Measurements from ENCODE around the gene CFAP70. TPM values are rescaled to one million over a fixed set of nuclear protein-coding genes. Genes with fewer than 3 reads are reported as not detected.

The CFAP70 gene
- total RNA-seq (ENCODE audit: low replicate concordance) = 0.30 and 0.94 TPM in 2 replicates

DNA sequence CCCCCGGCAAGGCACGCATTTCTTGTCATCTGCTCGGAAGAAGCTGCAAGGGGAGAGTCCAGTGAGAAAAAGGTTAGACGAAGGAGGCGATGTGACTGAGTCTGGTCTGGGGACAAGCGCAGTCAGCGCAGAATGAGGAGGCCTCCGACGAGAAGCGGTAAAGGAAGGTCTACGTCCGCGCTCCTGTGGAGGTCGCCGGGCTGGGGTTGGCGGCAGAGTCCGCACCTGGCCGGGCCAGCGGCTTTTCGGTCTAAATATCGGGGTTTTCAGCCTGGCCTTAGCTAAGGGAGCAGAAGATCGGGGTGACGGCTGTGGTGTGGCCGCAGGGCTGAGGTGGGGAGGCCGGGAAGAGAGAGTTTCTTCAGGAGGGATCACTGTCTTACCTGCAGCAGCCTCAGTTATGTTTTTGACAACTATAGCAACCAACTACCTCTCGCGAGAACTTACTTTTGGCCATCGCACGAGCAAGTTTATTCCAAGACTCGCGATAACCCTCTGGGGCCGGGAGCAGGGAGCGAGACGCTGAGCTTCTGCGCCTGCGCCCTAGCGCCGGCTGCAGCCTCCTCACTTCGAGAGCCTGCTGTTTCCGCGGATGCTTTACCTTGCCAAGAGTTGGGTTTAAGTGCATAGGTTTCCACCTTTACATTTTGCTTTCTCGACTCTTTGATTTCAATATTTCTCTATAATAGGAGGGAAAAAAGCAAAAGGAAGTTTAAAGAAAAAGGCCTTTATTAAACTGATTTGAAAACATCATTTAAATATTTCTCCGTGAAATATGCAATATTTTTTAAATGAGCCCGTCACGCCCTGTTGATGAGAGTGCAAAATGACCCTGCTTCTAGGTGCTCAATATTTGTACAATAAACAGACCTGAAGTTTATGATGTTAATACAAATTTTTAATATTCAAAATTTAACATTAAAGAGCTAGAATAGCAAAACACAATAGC, at the start of gene CFAP70:
TSS of gene CFAP70 (minus strand) at position 534 of the 949 bp plus-strand sequence. CDS start 4,068 bp downstream, outside the sequence.

DNA sequence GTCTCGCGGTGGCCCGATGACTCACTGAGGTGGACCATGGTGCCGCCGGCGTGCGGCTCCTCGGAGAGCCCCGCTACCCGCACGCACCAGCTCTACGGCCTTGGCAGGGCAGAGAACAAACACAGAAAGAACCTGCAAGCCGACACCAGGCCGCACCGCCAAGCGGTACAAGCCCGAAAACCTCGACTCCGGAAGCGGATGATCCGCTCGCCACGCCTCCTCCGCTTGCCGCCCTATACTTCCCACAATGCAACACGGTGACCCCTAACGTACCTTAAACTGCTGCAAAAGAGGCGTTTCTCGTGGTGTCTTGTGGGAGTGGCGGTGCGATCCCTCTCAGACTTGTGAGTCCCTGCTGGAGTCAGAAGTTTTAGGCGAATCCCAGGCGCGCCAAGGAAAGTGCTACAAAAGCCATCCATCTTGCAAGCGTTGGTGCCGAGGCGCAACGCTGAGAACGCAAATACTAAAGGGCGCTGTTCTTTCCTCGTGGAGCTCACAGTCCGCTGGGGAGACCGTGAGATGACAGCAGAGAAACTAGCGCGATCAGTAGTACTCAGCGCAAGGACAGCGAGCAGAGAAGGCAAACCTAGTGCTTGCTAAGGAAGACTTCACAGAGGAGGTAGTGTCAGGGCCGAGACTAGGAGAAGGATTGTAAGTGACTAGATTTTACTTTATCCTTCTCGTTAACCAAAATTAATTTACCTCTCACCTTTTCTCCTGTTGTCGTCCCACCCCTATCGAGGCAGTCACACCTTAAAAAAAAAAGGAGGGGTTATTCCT, 106.0 kb downstream of the CFAP70 start, which contains the start of gene MRPS16:
TSS of gene MRPS16 (minus strand) at position 200 of the 780 bp plus-strand sequence. CDS start at position 38, 162 bp downstream.

DNA sequence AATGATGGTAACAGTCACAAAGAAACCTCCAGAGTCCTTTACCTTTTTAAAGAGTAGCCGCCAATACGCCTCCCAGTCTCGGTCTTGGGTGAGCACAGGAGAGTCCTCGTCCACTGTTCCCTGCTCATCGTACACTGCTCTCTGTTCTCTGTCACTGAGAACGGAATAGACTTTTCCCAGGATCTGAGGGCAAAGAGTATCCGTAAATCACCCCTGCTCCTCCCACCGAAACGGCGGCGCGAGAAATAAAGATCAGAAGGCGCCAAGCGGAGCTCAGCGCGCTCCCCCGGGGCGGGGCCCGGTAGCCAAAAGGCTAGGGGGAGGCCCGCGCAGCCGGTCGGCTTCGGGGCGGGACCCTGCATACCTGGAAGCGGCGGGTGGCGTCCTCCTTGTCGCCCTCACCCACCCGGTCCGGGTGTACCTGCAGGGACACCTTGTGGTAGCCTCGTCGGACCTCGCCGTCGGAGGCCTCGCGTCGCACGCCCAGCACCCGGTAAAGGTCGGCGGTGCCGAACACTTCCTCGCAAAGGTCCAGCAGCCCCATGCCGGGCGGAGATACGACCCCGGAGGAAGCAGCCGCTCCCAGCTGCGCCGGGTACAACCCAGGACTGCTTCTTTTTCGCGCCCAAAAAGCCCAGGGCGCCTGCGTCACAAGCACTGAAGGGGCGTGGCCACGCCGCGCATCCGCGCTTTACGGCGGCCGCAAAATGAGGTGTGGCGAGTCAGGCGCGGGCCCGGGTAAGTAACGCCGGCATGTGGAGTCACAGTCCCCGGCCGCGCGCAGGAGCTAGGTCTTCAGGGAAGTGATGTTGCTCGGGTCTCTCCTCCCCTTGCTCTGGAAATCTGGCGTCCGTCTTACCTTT, 111.8 kb downstream of the CFAP70 start, which contains the start of gene DNAJC9:
TSS of gene DNAJC9 (minus strand) at position 610 of the 863 bp plus-strand sequence. CDS start at position 544, 66 bp downstream.

Other genes starting within 250 kb of the CFAP70 start
- gene NUDT13, start 248.4 kb downstream of the CFAP70 start, total RNA-seq (ENCODE audit: low replicate concordance) = 0.59 and 0.75 TPM in 2 replicates
- 10.8 and 17.5 TPM in 2 replicates for gene ECD, start 190.9 kb downstream of the CFAP70 start, total RNA-seq (ENCODE audit: low replicate concordance)
- gene FAM149B1, start 190.7 kb downstream of the CFAP70 start, total RNA-seq (ENCODE audit: low replicate concordance) = 28.4 and 53.4 TPM in 2 replicates
- gene DNAJC9, start 111.6 kb downstream of the CFAP70 start, total RNA-seq (ENCODE audit: low replicate concordance) = 13.3 and 25.7 TPM in 2 replicates
- 59.3 and 75.2 TPM in 2 replicates for gene MRPS16, start 106.2 kb downstream of the CFAP70 start, total RNA-seq (ENCODE audit: low replicate concordance)
- 82.7 and 89.0 TPM in 2 replicates for gene ANXA7, start 55.2 kb upstream of the CFAP70 start, total RNA-seq (ENCODE audit: low replicate concordance)
- gene MSS51, start 74.7 kb upstream of the CFAP70 start, total RNA-seq (ENCODE audit: low replicate concordance) = 0.60 and 1.8 TPM in 2 replicates
- 18.4 and 21.1 TPM in 2 replicates for gene PPP3CB, start 137.2 kb upstream of the CFAP70 start, total RNA-seq (ENCODE audit: low replicate concordance)
- 3.4 and 5.3 TPM in 2 replicates for gene USP54, start 232.5 kb upstream of the CFAP70 start, total RNA-seq (ENCODE audit: low replicate concordance)

Data from smooth muscle cell of the coronary artery (primary cell).